Vagina (tissue), 2 donors: ENCODE results near the gene ANGPT4.

Experiments
- CTCF ChIP-seq, 3 experiments: fragments of 450-650 bp in 2 of 3; fragments of 200-600 bp in 1 of 3; sonication (generic) in 1 of 3; IDR thresholded peaks; one replicate each; pipeline ENCODE4 v1.5.1; 2017 to 2019; ENCODE audit warnings: antibody characterized with exemption in 3 of 3, mild to moderate bottlenecking in 2 of 3, moderate library complexity in 2 of 3
- POLR2A ChIP-seq, 2 donors: fragments of 450-650 bp; IDR thresholded peaks; one replicate each; pipeline ENCODE4 v1.6.1; 2017; ENCODE audit warnings: antibody characterized with exemption in 2 of 2, mild to moderate bottlenecking in 2 of 2, moderate library complexity in 2 of 2
- POLR2AphosphoS5 ChIP-seq, 2 donors: sonication (generic); formaldehyde crosslinking; IDR thresholded peaks; one replicate each; pipeline ENCODE4 v1.9.0; 2017; ENCODE audit warnings: antibody characterized with exemption in 2 of 2, mild to moderate bottlenecking in 2 of 2, low read depth in 1 of 2; ENCODE audit not compliant: insufficient read depth in 1 of 2

- no peak for TF ChIP-seq CTCF (IDR thresholded peaks at IDR 0.05)
- no peak for TF ChIP-seq POLR2A (IDR thresholded peaks at IDR 0.05)
- no peak for TF ChIP-seq POLR2AphosphoS5 (IDR thresholded peaks at IDR 0.05; ENCODE audit: insufficient read depth in 1 of 2, low read depth in 1 of 2)
These were observed 34.4 kb downstream of the ANGPT4 start for GRCh38 chr20:881783-882144.
